MCF 10A (cell line): Measurements from ENCODE around the gene HOXA1. TPM values are rescaled to one million over a fixed set of nuclear protein-coding genes. Genes with fewer than 3 reads are reported as not detected.

Experiments
- BruUV-seq: library from RNA; stranded (reverse); fragments of 400-500 nt; replicated peaks from 2 replicates; lab custom pipeline; 2021; lab: Mats Ljungman, UMichigan
- CTCF ChIA-PET: fragments of 300-600 bp; sonication (Branson Sonifier 250); formaldehyde crosslinking; extraction: SDS; loops from one replicate; lab custom pipeline; 2021; ENCODE audit warnings: antibody characterized with exemption, inconsistent platforms; lab: Yijun Ruan, JAX
- POLR2A ChIA-PET: fragments of 300-600, 350-650 bp; sonication (Branson Sonifier 250); formaldehyde crosslinking; extraction: SDS; loops from one replicate; lab custom pipeline; 2020; ENCODE audit warnings: antibody characterized with exemption, inconsistent platforms; lab: Yijun Ruan, JAX
- DNase-seq: peaks from one replicate; pipeline ENCODE4 v3.0.0-alpha.2; 2018; ENCODE audit not compliant: unreplicated experiment
- H3K27ac Mint-ChIP-seq: one replicate; pipeline ENCODE4 v1.8.0; 2022; ENCODE audit warnings: mild to moderate bottlenecking, low read depth, mixed read lengths; ENCODE audit not compliant: unreplicated experiment
- H3K27me3 Mint-ChIP-seq: one replicate; pipeline ENCODE4 v1.8.0; 2022; ENCODE audit warnings: mixed read lengths; ENCODE audit not compliant: insufficient read depth, unreplicated experiment
- H3K36me3 Mint-ChIP-seq: one replicate; pipeline ENCODE4 v1.8.0; 2022; ENCODE audit warnings: mild to moderate bottlenecking, moderate library complexity, mixed read lengths; ENCODE audit not compliant: insufficient read depth, unreplicated experiment
- H3K4me1 Mint-ChIP-seq: one replicate; pipeline ENCODE4 v1.8.0; 2022; ENCODE audit warnings: mixed read lengths; ENCODE audit not compliant: insufficient read depth, unreplicated experiment
- H3K4me3 Mint-ChIP-seq: one replicate; pipeline ENCODE4 v1.8.0; 2022; ENCODE audit warnings: mild to moderate bottlenecking, moderate library complexity, mixed read lengths; ENCODE audit not compliant: unreplicated experiment
- H3K9me3 Mint-ChIP-seq: one replicate; pipeline ENCODE4 v1.8.0; 2022; ENCODE audit warnings: mixed read lengths; ENCODE audit not compliant: unreplicated experiment
- intact Hi-C: fragments of 100-400 bp; cut with micrococcal nuclease; formaldehyde crosslinking; loops from 2 replicates; pipeline ENCODE4 v1.14.1; 2022
- total RNA-seq: library from RNA; stranded (reverse); gene quantifications from 2 replicates; pipeline ENCODE4 v1.2.3, GENCODE V29; 2022
- TF ChIP-seq, protein P1 (sequence below): fragments of 200-600 bp; IDR thresholded peaks from one replicate; pipeline ENCODE4 v1.8.0; 2022; ENCODE audit warnings: antibody characterized with exemption, mild to moderate bottlenecking; ENCODE audit not compliant: unreplicated experiment

The HOXA1 gene
- total RNA-seq, 1 experiment from 2014 or later: 5.6 TPM

DNA sequence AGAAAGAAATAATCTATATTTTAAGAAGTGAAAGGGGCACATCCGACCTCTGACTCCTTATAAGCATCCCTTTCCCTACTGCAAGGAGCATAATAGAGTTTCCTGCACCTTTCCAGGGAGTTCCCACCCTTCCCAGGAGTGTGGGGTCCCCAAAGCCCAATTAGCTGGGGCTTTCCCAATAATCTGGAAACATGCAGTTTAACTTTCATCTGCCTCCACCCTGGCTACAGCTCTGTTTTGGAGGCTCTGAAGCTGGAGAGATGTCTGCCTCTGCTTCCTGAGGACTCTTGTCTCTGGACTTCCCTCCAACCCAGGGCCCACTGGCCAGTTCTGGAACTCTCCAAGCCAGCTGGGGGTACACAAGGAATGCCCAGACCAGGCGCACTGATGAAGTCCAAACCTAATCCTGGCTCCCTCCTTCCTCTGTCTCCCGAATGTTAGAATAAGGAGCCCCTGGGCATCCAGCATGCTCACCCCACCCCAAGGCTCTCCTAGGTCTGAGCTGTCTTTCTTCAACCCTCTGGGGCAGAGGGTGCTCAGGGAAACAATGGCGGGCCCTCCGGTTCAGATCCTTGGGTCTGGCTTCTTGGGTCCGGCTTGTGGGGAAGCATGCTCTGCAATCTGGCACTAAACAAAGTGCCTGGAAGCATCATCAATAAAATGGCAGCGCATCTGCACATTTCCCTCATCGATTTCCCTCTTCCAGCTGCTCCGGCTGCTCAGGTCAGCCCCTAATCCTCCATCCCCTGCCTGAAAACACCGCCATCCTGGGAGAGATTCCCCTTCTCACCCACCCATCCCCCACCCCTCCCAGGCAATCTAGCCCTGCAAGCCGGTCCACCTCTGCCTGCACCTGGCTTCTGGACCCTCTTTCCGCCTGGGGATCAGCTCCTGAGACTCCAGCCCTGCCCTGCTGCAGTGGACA is 21.4 kb upstream of the HOXA1 start:
- intact Hi-C loops: no loop called here
- TF ChIP-seq, protein P1, sequence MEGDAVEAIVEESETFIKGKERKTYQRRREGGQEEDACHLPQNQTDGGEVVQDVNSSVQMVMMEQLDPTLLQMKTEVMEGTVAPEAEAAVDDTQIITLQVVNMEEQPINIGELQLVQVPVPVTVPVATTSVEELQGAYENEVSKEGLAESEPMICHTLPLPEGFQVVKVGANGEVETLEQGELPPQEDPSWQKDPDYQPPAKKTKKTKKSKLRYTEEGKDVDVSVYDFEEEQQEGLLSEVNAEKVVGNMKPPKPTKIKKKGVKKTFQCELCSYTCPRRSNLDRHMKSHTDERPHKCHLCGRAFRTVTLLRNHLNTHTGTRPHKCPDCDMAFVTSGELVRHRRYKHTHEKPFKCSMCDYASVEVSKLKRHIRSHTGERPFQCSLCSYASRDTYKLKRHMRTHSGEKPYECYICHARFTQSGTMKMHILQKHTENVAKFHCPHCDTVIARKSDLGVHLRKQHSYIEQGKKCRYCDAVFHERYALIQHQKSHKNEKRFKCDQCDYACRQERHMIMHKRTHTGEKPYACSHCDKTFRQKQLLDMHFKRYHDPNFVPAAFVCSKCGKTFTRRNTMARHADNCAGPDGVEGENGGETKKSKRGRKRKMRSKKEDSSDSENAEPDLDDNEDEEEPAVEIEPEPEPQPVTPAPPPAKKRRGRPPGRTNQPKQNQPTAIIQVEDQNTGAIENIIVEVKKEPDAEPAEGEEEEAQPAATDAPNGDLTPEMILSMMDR: no peak
- H3K27ac Mint-ChIP-seq: peak overlapping the region; percentile 90
- peaks cover 28% of the 10 kb centered on the region for H3K36me3 Mint-ChIP-seq
- H3K9me3 Mint-ChIP-seq: no peaks in the 10 kb centered on the region
- peaks cover 27% of the 10 kb centered on the region for H3K4me1 Mint-ChIP-seq
- CTCF ChIA-PET: interaction anchor here (1.0 to 3.6 kb wide), 9 partner anchors 9 to 264 kb away, joined by 3 to 24 read pairs (median 9); partner anchors contain the start of gene HOXA4
- no TSS peak for BruUV-seq
- POLR2A ChIA-PET: interaction anchor here (1.0 to 15.3 kb wide), 9 partner anchors 8 to 545 kb away, joined by 3 to 485 read pairs (median 129); partner anchors contain the start of genes HIBADH, HOXA1, HOXA5 and SKAP2
- no peak for DNase-seq
- H3K27me3 Mint-ChIP-seq: no peaks in the 10 kb centered on the region
- H3K4me3 Mint-ChIP-seq: peak overlapping the region; percentile 80

DNA sequence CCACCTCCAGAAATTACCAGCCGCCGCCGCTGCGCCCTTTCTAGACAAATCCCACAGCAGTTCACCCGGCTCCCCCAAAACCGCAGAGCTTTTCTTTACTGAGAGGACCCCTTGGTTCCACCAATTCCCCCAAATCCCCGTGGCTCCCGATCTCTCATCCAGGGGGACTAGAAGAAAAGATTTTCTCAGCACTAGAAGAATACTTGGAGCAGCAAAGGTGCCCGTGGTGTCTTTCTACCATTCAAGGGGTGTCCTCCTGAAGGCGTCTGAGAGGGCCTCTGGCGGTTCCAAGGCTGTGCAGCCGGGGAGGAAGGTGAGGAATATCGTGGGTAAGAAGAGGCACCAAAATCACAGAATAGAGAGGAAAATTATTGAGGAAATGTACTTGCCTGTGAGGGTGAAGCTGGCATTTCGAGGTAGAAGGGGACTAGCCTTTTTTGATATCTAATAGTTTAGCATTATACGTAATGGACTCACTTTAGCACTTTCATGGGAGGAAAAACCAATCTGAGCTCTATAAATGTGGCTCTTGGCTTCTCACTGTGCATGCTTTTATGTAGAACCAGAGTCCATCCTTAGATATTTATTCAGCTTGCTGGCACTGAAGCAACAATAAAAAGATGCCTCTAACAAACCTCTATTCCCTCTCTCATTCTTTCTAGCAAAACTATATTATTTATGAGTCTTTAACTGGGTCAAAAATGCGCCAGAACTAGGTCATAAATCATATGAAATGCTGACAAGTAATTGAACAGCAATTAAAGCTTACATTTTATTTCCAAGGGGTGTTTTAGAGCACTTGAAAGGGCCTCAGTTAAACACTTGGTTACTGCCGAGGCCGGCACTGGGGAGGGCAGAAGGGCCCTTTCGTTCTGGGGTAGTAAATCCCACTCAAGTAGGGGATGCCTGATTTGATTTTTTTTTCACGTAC is 20.5 kb upstream of the HOXA1 start:
- peaks cover 33% of the 10 kb centered on the region for H3K4me1 Mint-ChIP-seq
- ChIA-PET POLR2A (interaction anchor here (0.8 to 15.3 kb wide), 14 partner anchors 8 to 546 kb away, joined by 3 to 485 read pairs (median 4); partner anchors contain the start of genes HIBADH, HOXA1, HOXA5 and SKAP2), CTCF (interaction anchor here (0.6 to 3.6 kb wide), 15 partner anchors 10 to 263 kb away, joined by 3 to 24 read pairs (median 6); partner anchors contain the start of gene HOXA4)
- intact Hi-C loops: no loop called here
- no TSS peak for BruUV-seq
- H3K27me3 Mint-ChIP-seq: no peaks in the 10 kb centered on the region
- H3K4me3 Mint-ChIP-seq: peak overlapping the region; percentile 80
- peak overlapping the region; percentile 90 for H3K27ac Mint-ChIP-seq
- peaks cover 30% of the 10 kb centered on the region for H3K36me3 Mint-ChIP-seq
- H3K9me3 Mint-ChIP-seq: no peaks in the 10 kb centered on the region
- TF ChIP-seq, protein P1: no peak
- DNase-seq: peak; percentile 53

DNA sequence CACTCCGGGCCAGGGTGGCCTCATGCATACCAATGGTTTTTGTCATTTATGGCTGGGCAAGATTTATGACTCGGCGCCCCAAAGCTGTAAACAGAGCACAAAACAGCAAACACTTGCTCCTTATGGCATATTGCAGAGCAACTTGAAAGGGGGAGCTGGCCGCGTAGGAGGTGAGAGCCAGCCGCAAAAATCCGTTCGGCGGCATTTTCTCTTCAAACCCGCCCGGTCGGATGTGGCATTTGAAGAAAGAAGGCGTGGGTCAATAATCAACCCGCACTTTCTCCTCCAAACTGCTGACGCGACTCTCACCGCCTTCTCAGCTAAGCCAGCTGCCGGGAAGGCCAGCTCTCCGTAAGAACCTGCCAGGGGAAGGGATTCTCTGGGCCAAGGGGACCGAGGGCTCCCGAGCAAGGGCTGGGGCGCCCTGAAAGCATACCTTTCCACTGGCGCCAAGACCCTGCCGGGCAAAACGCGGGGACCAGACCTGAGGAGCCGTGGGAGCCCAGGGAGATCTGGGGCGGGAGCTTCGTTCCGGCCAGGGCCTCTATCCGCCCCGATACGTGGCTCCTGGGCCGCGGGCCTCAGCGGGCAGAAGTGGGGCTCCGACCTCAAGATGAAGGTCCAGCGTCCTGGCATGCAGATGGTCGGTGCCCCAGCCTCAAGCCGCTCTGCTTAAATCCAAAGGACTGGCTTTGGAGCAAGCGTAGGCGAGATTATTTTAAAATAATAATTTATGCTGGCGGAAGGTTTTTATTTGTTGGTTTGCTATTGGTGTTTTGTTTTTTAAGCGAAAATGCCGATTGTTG is 19.6 kb upstream of the HOXA1 start:
- Mint-ChIP-seq H3K9me3 (no peaks in the 10 kb centered on the region), H3K27ac (peak overlapping the region; percentile 90), H3K4me3 (peak overlapping the region; percentile 80), H3K4me1 (peaks cover 31% of the 10 kb centered on the region), H3K36me3 (peaks cover 31% of the 10 kb centered on the region), H3K27me3 (no peaks in the 10 kb centered on the region)
- ChIA-PET POLR2A (interaction anchor here (0.9 to 15.3 kb wide), 20 partner anchors 8 to 917 kb away, joined by 3 to 485 read pairs (median 6); partner anchors contain the start of genes CBX3, HIBADH, HOXA1 and HOXA5), CTCF (interaction anchor here (0.7 to 3.6 kb wide), 15 partner anchors 8 to 261 kb away, joined by 3 to 24 read pairs (median 4); partner anchors contain the start of gene HOXA4)
- BruUV-seq: TSS peak; percentile 57
- TF ChIP-seq, protein P1: no peak
- intact Hi-C loops: loop anchor here (1.0 kb wide), 1 partner anchor 15 kb away; the partner anchor contains the start of gene HOXA4
- DNase-seq: peak; percentile 81
